Activated CD4-positive, CD25-positive, alpha-beta regulatory T cell treated with anti-CD3 and anti-CD28 coated beads, Interleukin-2, amount 50 U/mL, for 16 hours (primary cell): ENCODE measurements around the gene DDX11.
"Not testable (repeated sequence)": the region's sequence is repeated elsewhere in the genome, so short reads cannot be mapped to it uniquely, and the experiment has no call there.

ENCODE experiments used
- DNase-seq: peaks from one replicate; pipeline ENCODE4 v3.0.0-alpha.2; 2020; ENCODE audit warnings: low read depth, low spot score

DDX11 gene

GRCh38 chr12:31073527-31074332, at the start of gene DDX11:
TSS of gene DDX11 (plus strand) at chr12:31073860. CDS start at chr12:31078394, 4,534 bp downstream.
- DNase-seq = peak; percentile 80

DNA sequence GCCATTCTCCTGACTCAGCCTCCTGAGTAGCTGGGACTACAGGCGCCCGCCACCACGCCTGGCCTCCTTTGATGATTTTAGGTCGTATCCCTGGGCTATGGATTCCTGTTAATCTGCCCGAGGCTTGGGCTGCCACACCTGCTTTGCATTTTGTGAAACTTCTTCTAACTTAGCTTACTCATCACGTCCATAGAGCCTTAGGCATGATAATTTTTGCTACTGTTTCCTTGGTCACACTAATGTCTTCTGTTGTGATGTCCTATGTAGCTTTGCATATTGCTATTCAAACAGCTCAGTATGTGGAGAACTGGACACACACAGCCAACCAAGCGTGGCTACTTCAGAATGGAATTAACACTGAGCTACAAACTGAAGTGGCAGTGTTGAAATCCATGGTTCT, 47.5 kb upstream of the DDX11 start:
- no peak for DNase-seq

DNA sequence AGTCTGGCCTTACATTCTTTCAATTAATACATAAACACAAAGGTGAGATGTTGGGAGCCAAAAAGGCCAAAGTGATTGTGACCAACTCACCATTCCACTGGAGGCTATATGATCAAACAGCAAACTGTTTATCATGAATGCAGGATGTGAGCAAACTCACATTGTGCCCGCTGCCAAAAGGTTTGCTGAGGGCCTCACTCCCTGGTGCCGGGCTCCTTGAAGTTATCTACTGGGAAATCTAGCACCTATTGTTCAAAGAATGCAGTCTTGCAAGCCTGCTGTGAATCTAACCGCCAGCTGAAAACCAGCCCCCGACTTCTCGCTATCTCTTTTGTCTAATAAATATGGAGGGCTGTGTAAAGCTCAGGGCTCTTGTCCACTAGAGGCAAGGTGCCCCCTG, 46.7 kb upstream of the DDX11 start:
- not testable (repeated sequence) for DNase-seq

GRCh38 chr12:31029468-31029867, 44.2 kb upstream of the DDX11 start:
- DNase-seq = no peak

GRCh38 chr12:31029916-31030562, 43.6 kb upstream of the DDX11 start:
- no peak for DNase-seq

DNA sequence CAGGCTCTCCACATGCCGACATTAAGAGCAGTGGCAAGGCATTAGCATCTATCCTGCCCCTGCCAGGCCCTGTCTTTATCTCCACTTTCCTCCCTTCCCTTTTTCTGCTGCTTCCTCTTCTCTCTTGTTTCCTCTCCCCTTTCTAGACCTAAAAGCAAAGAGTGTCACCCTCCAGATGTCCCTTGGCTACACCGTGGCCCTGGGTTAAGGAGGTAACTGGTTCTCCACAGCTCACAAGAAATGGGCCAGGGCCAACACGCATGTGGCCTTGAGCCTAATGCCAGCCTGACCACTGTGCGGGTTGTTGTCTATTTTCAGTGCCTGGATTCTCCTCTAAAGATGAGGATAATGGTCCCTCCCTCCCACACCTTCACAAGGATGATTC, 41.7 kb upstream of the DDX11 start:
- no peak for DNase-seq

DNA sequence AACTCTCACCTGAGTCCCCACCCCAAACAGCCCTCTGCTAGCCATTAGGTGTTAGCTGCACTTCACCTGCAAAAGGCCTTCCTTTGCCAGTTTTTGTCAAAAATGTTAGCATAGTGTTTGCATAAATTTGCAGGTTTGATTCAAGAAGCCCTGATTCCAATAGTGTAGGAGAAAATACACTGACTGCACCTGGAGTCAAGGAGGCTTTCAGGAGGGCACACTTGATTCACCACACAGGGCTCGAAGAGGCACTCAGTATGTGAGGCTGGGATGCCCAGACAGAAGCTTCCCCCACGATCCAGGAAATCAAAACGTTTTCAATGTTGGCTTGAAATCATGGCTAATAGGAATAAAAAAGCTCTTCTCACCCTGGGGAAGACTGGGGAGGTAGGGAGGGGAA, 40.5 kb upstream of the DDX11 start:
- DNase-seq = no peak

- no peak for DNase-seq
These were observed 40.0 kb upstream of the DDX11 start for GRCh38 chr12:31033681-31034080.

GRCh38 chr12:31034372-31034771, 39.3 kb upstream of the DDX11 start:
- no peak for DNase-seq

GRCh38 chr12:31035226-31035625, 38.4 kb upstream of the DDX11 start:
- no peak for DNase-seq

DNA sequence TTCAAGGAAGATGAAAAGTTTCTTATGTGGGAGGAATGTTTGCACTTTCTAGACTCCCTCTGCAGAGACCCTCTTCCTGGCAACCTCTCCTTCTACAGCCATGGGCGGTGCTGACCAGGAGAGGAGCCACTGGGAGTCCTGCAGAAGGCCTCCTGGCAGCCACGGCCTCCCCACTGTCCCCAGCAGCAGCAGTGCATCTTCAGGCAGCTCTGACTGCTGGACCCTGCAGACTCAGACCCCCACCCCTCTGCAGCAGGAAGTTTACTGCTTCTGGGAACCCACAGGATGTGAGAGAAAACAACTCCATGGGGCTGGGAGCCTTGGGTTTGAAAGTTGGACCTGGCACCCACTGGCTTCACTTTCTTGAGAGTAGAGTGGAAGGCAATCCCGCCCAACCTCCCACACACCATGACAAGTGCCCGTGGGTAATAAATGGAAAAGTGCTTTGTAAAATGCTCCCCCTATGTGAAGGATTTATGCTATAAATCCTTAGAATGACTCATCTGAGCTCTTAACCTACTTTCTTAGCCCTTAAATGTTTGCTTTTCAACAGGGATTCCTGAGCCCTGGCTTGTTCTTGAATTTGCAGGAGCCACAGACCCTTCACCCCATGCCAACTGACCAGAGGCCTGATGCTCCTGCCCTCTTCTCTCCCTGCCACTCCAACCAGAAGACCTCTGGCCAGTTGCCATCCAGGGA, 37.5 kb upstream of the DDX11 start:
- DNase-seq = no peak

GRCh38 chr12:31037028-31037427, 36.6 kb upstream of the DDX11 start:
- DNase-seq = no peak

DNA sequence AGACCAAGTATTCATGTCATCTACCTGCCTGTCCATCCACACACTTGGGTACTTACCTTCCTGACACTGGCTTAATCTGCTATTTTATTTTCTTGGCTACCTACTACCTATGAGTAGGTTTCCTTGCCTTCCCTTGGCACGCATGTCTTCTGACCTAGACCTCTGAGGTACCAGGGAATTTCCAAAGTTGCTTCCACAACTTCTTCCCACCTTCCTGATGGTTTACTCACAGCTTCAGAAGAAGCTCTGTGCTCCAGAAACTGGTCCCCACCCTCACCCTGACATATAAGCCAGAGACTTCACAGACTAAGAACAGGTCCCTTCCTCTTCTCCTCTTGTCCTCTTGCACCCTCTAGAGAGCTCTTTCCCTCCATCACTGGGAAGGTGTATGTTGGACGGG, 35.7 kb upstream of the DDX11 start:
- no peak for DNase-seq

- no peak for DNase-seq
These were observed 32.6 kb upstream of the DDX11 start for GRCh38 chr12:31041033-31041564.

DNA sequence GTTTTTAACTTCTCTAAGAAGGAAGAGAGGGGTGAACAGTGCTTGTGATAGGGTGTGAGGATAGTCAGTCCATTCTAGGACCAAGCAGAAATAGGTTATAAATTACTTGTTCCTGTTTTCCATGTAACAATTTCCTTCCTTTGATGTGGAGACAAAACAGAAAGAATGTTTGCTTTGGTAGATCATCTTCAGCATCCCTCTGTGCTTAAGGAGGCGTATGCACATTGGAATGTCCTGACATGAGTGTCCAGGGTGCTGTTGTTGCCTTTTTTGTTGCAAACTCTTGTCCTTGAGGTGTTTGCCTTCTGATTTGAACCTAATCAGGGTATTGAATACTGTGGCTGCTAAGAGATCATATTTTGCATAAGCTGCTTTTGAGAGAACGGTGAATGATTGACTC, 23.5 kb upstream of the DDX11 start:
- DNase-seq = not testable (repeated sequence)

DNA sequence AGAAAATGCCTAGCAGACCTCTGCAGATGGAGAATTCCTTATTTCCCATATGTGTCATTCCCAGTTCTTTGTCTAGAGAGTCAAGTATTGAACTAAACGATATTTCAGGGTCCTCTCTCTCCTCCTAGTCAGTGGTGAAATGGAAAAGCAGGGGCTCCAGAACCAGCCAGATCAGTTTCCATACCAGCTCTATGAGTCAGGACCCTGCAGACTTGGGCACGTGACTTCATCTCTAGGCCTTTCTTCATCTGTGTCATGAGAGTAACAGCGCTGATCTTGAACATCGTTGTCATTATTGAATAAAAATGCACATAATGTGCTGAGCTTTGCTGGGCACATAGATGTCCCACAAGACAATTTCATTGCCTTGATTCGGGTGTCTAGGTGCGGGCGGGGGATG, 23.1 kb upstream of the DDX11 start:
- not testable (repeated sequence) for DNase-seq

DNA sequence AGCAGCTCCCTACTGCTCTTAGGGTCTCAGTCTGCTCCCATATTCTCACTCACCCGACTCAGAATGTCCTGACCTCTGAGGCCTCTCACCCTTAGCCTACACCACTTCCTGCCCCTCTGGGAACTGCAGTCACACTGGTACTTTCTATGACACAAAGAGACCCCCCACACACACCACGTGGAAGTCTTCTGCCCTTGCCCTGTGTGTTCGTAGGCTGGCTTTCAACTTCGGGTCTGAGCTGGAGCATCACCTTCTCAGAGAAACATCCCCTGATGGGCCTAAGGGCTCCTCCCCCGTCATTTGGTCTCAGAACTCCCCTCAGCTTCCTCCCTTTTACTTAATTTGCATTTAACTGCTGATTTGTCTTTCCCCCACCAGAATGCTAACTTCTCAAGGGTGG, 22.0 kb upstream of the DDX11 start:
- not testable (repeated sequence) for DNase-seq

GRCh38 chr12:31052121-31052520, 21.5 kb upstream of the DDX11 start:
- DNase-seq = not testable (repeated sequence)

DNA sequence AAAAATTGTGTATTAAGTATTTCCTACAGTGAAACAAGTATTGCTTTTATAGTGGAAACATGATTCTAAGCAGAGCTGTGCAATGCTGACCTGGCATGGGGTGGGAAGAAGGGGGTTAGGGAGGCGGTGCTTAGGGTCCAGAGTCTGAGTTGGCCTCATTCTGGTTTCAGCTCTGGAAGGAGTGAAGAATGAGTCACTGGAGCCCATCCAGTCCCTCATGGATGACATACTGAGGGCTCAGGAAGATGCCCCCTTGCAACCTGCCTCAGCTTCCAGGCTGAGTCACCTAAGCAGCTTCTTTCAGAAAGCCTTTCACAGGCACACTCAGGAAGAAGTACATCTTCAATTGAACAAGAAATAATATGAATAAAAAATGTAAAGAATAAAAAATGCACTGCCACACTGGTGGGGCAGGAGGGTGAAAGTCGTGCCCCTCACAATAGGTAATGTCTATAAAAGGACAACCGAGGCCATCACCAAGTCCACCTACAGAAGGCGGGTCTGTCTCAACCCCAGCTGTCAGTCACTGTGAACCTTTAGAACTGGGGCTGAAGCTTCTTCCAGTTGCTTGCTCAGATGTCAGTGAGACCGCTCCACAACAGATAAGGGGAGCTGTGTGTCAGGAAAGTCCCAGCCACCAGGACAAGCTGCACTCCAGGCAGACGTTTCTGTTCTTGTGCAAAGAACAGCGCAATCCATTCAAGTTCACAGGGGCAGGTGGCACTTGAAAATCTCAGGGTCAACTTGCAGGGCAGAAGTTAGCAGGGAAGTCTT, 20.8 kb upstream of the DDX11 start:
- not testable (repeated sequence) for DNase-seq

DNA sequence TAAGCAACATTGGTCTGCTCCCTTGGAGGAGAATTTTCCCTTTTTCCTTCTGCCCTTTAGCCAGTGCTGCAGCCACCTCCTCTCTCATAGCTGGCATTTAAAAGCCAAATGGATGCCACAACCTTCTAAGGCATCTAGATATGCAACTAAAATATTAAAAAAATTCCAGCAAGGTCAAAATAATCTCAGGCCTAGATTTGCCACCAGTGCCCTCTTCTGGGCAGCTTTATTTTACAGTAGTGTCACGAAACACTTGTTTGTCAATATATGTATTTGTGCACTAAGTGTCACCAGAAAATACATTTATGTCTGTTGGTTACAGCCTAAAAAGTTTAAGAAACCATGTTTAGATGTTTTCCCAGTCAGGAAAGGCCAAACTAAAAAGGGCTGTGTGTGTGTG, 19.7 kb upstream of the DDX11 start:
- DNase-seq = not testable (repeated sequence)

DNA sequence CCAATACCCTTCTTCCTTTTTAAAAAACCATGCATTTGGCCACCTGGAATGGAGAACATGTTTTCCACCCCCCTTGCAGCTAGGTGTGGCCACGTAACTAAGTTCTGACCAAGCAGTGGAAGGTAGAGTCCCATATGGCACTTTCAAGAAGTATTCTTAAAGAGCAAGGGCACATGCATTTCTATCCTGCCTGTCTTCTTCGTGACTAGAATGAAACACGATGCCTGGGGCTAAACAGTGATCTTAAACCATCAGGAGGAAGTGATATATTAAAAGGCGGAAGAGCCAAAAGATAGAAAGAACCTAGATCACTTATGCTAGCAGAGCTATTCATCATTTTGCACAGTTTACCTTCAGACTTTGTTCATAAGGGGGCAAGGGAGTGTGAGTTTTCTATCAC, 16.0 kb upstream of the DDX11 start:
- no peak for DNase-seq

DNA sequence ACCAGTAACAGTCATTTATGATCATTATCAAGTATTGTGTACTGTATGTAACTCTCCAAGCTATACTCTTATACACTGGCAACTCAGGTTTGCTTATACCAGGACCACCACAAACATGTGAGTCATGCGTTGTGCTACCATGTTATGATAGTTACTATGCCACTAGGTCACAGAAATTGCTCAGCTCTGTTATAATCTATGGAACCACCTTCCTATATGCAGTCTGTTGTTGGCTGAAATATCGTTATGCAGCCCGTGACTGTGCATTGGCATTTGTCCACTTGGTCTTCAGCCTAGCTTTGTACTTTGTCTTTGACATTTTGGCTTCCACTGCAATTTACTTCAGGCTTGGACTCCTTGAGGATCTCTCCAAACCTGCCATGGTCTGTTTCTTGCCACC, 7.5 kb upstream of the DDX11 start:
- not testable (repeated sequence) for DNase-seq
